GM12891 (cell line): Measurements from ENCODE around the gene TMSB4X.

Experiments used
- POLR2A ChIP-seq: IDR thresholded peaks from 2 replicates; pipeline ENCODE4 v1.6.1; 2011; ENCODE audit warnings: low read depth, low read length, control low read depth
- POLR2AphosphoS5 ChIP-seq: IDR thresholded peaks from 2 replicates; pipeline ENCODE4 v1.6.1; 2011; ENCODE audit warnings: low read depth, low read length, control low read depth
- SPI1 ChIP-seq: IDR thresholded peaks from 2 replicates; pipeline ENCODE4 v1.6.1; 2011; ENCODE audit warnings: low read depth, low read length, control low read depth
- TAF1 ChIP-seq: IDR thresholded peaks from 2 replicates; pipeline ENCODE4 v1.6.1; 2011; ENCODE audit warnings: low read depth, low read length, control low read depth

- no peak for TF ChIP-seq POLR2A
- TF ChIP-seq POLR2AphosphoS5 = no peak
- TF ChIP-seq SPI1 = no peak
- TF ChIP-seq TAF1 = no peak
Observed at GRCh38 chrX:12992544-12993118, 17.7 kb downstream of the TMSB4X start.
